Ovary (tissue), 9 donors: ENCODE data around the gene CCL1. TPM values are rescaled to one million over a fixed set of nuclear protein-coding genes. Genes with fewer than 3 reads are reported as not detected.

ENCODE experiments used
- DNase-seq, 5 donors: peaks; one replicate each; pipeline ENCODE4 v3.0.0-alpha.2; 2019 to 2020
- H3K27ac ChIP-seq, 2 donors: fragments of 200-600 bp; one replicate each; pipeline versions ENCODE4 v1.5.1 to v1.8.0; 2019 to 2022
- H3K27me3 ChIP-seq: fragments of 200-600 bp; one replicate; pipeline ENCODE4 v1.8.0; 2022
- H3K36me3 ChIP-seq: fragments of 200-600 bp; sonication (generic); one replicate; pipeline ENCODE4 v1.5.1; 2019
- H3K4me1 ChIP-seq: one replicate; pipeline ENCODE4 v1.8.1; 2013; ENCODE audit warnings: mild to moderate bottlenecking, moderate library complexity; ENCODE audit not compliant: insufficient read depth
- H3K4me3 ChIP-seq: fragments of 200-600 bp; sonication (generic); one replicate; pipeline ENCODE4 v1.5.1; 2017
- H3K9me3 ChIP-seq, 2 donors: fragments of 200-600 bp in 1 of 2; sonication (generic) in 1 of 2; one replicate each; pipeline versions ENCODE4 v1.5.1 to v1.8.1; 2013 to 2019; ENCODE audit warnings: mild to moderate bottlenecking in 1 of 2, moderate library complexity in 1 of 2
- CTCF ChIP-seq, 3 donors: fragments of 450-650 bp in 2 of 3; fragments of 200-600 bp in 1 of 3; IDR thresholded peaks; one replicate each; pipeline versions ENCODE4 v1.5.1 to v1.8.0; 2016 to 2022; ENCODE audit warnings: antibody characterized with exemption in 3 of 3, mild to moderate bottlenecking in 1 of 3
- EP300 ChIP-seq: sonication (generic); formaldehyde crosslinking; IDR thresholded peaks from one replicate; pipeline ENCODE4 v1.6.1; 2017; ENCODE audit warnings: antibody characterized with exemption
- POLR2A ChIP-seq: fragments of 450-650 bp; IDR thresholded peaks from one replicate; pipeline ENCODE4 v1.6.1; 2017; ENCODE audit warnings: antibody characterized with exemption, mild to moderate bottlenecking, moderate library complexity
- WGBS, 3 donors: extraction: QIAGEN DNeasy Blood & Tissue Kit in 1 of 3; methylation state at CpG; one replicate each; pipeline versions ENCODE4 v1.1.5 to v1.1.7; 2013 to 2017; 5-methylcytosine and 5-hydroxymethylcytosine counted together
- intact Hi-C, 4 donors: fragments of 100-400 bp; cut with DNase I; formaldehyde crosslinking; loops; one replicate each; pipeline versions ENCODE4 v1.11.0 to v1.15.1; 2022 to 2023
- polyA plus RNA-seq, 2 donors: library from polyadenylated mRNA; stranded (reverse); fragments of 200-250 nt in 1 of 2; fragments of 350-450 nt in 1 of 2; fragmentation: Illumina TruSeq in 1 of 2; extraction: RNeasy Lipid Tissue Mini Kit (QIAGEN cat#74804) in 1 of 2; gene quantifications; one replicate each; pipeline ENCODE4 v1.2.3, GENCODE V29; 2013 to 2014
- total RNA-seq, 7 donors: library from RNA; depleted of rRNA in 2 of 7; stranded (reverse); fragments of >200 nt in 2 of 7; fragmentation: NEBNext Ultra II Directional in 3 of 7; extraction: Animal tissue kit (Norgen Biotek cat#: 25700) in 3 of 7; gene quantifications; one replicate each; pipeline versions ENCODE4 v1.1.0 to v1.2.4, GENCODE V29; 2016 to 2023
- donor health status: DM: no; HTN: no; CAD: no; lungs with moderate emphysema.
- donor health status: DM: no; HTN: no; CAD: no.
- donor health status: Bipolar disorder and iron deficiency.
- donor health status: DM: yes; HTN: yes; CAD: no.
- donor health status: DM: no; HTN: no; CAD: no.
- donor health status: DM: yes; HTN: yes; CAD: no.

CCL1 gene
- total and polyA plus RNA-seq, 9 donors, result not detected

GRCh38 chr17:34399725-34400124 is 36.7 kb upstream of the CCL1 start:
- no peaks in the 10 kb centered on the region for H3K36me3 ChIP-seq
- no peaks in the 10 kb centered on the region for H3K9me3 ChIP-seq
- no peak for TF ChIP-seq POLR2A
- TF ChIP-seq EP300, result no peak
- TF ChIP-seq CTCF (IDR thresholded peaks at IDR 0.05), result no peak
- DNase-seq, result no peak
- H3K27ac ChIP-seq, result no peak overlapping the region
- 32 to 44% (median 42%) methylated on average over 1 of the region's 1 CpG for WGBS, 3 donors
- H3K4me3 ChIP-seq, result no peak overlapping the region
- intact Hi-C loops, result no loop called here
- no peaks in the 10 kb centered on the region for H3K4me1 ChIP-seq
- no peaks in the 10 kb centered on the region for H3K27me3 ChIP-seq

GRCh38 chr17:34398990-34399389 is 36.0 kb upstream of the CCL1 start:
- 62 to 78% (median 75%) methylated on average over 2 of the region's 2 CpGs for WGBS, 3 donors
- no peaks in the 10 kb centered on the region for H3K4me1 ChIP-seq
- H3K36me3 ChIP-seq, result no peaks in the 10 kb centered on the region
- no peak overlapping the region for H3K27ac ChIP-seq
- TF ChIP-seq EP300 (no peak), POLR2A (no peak), CTCF (IDR thresholded peaks at IDR 0.05) (no peak)
- intact Hi-C loops, result no loop called here
- no peak overlapping the region for H3K4me3 ChIP-seq
- DNase-seq, result no peak
- H3K9me3 ChIP-seq, result no peaks in the 10 kb centered on the region
- no peaks in the 10 kb centered on the region for H3K27me3 ChIP-seq

GRCh38 chr17:34397265-34397664 is 34.2 kb upstream of the CCL1 start:
- DNase-seq, result no peak
- H3K9me3 ChIP-seq, result no peaks in the 10 kb centered on the region
- H3K4me3 ChIP-seq, result no peak overlapping the region
- H3K27me3 ChIP-seq, result no peaks in the 10 kb centered on the region
- TF ChIP-seq POLR2A (no peak), EP300 (no peak), CTCF (IDR thresholded peaks at IDR 0.05) (no peak)
- intact Hi-C loops, result no loop called here
- H3K4me1 ChIP-seq, result no peaks in the 10 kb centered on the region
- H3K27ac ChIP-seq, result no peak overlapping the region
- H3K36me3 ChIP-seq, result no peaks in the 10 kb centered on the region

GRCh38 chr17:34393401-34393800 is 30.4 kb upstream of the CCL1 start:
- WGBS, 3 donors, result 81 to 88% (median 87%) methylated on average over 3 of the region's 3 CpGs
- Histone ChIP-seq H3K4me3 (no peak overlapping the region), H3K36me3 (no peaks in the 10 kb centered on the region), H3K9me3 (no peaks in the 10 kb centered on the region), H3K27me3 (no peaks in the 10 kb centered on the region), H3K27ac (no peak overlapping the region), H3K4me1 (no peaks in the 10 kb centered on the region)
- DNase-seq, result no peak
- TF ChIP-seq EP300 (no peak), POLR2A (no peak), CTCF (IDR thresholded peaks at IDR 0.05) (no peak)
- intact Hi-C loops, result no loop called here

GRCh38 chr17:34391241-34391640 is 28.2 kb upstream of the CCL1 start:
- intact Hi-C loops, result no loop called here

More at GRCh38 chr17:34391241-34391640, 28.2 kb upstream of the CCL1 start:
- Histone ChIP-seq H3K27ac (no peak overlapping the region), H3K4me3 (no peak overlapping the region), H3K4me1 (no peaks in the 10 kb centered on the region), H3K9me3 (no peaks in the 10 kb centered on the region), H3K36me3 (no peaks in the 10 kb centered on the region), H3K27me3 (no peaks in the 10 kb centered on the region)
- TF ChIP-seq POLR2A (no peak), EP300 (no peak), CTCF (IDR thresholded peaks at IDR 0.05) (no peak)
- DNase-seq, result no peak
- 59 to 75% (median 72%) methylated on average over 2 of the region's 2 CpGs for WGBS, 3 donors
